IPS-15b (cell line): ENCODE measurements around the gene TYW1.
"Not testable (repeated sequence)": the region's sequence is repeated elsewhere in the genome, so short reads cannot be mapped to it uniquely, and the experiment has no call there.

Experiments
- H3K27me3 ChIP-seq: one replicate; pipeline ENCODE4 v1.6.1; 2013; ENCODE audit warnings: low read length; ENCODE audit not compliant: control insufficient read depth, insufficient read depth
- H3K36me3 ChIP-seq: one replicate; pipeline ENCODE4 v1.6.1; 2013; ENCODE audit warnings: low read length; ENCODE audit not compliant: control insufficient read depth, insufficient read depth
- H3K4me1 ChIP-seq: one replicate; pipeline ENCODE4 v1.6.1; 2013; ENCODE audit warnings: mild to moderate bottlenecking, low read length; ENCODE audit not compliant: control insufficient read depth, insufficient read depth
- H3K4me3 ChIP-seq: one replicate; pipeline ENCODE4 v1.5.1; 2013; ENCODE audit warnings: low read depth, low read length
- H3K9ac ChIP-seq: one replicate; pipeline ENCODE4 v1.6.1; 2013; ENCODE audit warnings: low read depth, mild to moderate bottlenecking, low read length
- H3K9me3 ChIP-seq: one replicate; pipeline ENCODE4 v1.6.1; 2013; ENCODE audit warnings: mild to moderate bottlenecking, low read length; ENCODE audit not compliant: control insufficient read depth, insufficient read depth

TYW1 gene

GRCh38 chr7:66996444-66997191 is at the start of gene TYW1:
Gene TYW1 (plus strand): TSS chr7:66996833. CDS start chr7:66996979, 146 bp downstream.
- Histone ChIP-seq H3K9ac (peak within 1 kb of the TSS; percentile 68), H3K4me3 (peak within 1 kb of the TSS; percentile 84)
- H3K36me3 ChIP-seq, H3K4me1 ChIP-seq, H3K9me3 ChIP-seq, H3K27me3 ChIP-seq: not testable (repeated sequence)

- Histone ChIP-seq H3K27me3 (no peaks in the 10 kb centered on the region), H3K36me3 (peaks cover 42% of the 10 kb centered on the region), H3K9ac (no peak overlapping the region), H3K4me1 (peaks cover 5% of the 10 kb centered on the region), H3K9me3 (no peaks in the 10 kb centered on the region), H3K4me3 (no peak overlapping the region)
Observed at GRCh38 chr7:66948480-66949109, 48.0 kb upstream of the TYW1 start.

GRCh38 chr7:66950311-66950710 is 46.3 kb upstream of the TYW1 start:
- Histone ChIP-seq H3K4me1 (peaks cover 5% of the 10 kb centered on the region), H3K27me3 (no peaks in the 10 kb centered on the region), H3K4me3 (no peak overlapping the region), H3K9ac (no peak overlapping the region), H3K9me3 (no peaks in the 10 kb centered on the region), H3K36me3 (peaks cover 37% of the 10 kb centered on the region)

DNA sequence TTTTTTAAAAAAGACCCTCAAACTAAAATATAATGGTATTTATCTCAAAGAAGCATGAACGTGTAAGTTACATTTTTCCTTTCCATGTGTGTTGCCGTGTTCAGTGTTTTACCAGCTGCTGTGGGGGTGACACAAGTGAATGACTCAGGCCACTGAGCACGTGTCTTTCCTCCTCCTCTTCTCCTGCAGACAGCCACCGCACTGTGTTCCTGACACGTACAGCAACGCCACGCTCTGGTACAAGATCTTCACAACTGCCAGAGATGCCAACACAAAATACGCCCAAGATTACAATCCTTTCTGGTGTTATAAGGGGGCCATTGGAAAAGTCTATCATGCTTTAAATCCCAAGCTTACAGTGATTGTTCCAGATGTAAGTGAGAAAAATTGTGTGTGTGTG is 45.9 kb upstream of the TYW1 start:
- no peak overlapping the region for H3K9ac ChIP-seq
- H3K4me1 ChIP-seq = peaks cover 5% of the 10 kb centered on the region
- no peak overlapping the region for H3K4me3 ChIP-seq
- H3K9me3 ChIP-seq = no peaks in the 10 kb centered on the region
- no peaks in the 10 kb centered on the region for H3K27me3 ChIP-seq
- H3K36me3 ChIP-seq = peaks cover 38% of the 10 kb centered on the region

GRCh38 chr7:66952343-66953043 is 44.1 kb upstream of the TYW1 start:
- Histone ChIP-seq H3K4me3 (no peak overlapping the region), H3K27me3 (no peaks in the 10 kb centered on the region), H3K9me3 (no peaks in the 10 kb centered on the region), H3K9ac (no peak overlapping the region), H3K4me1 (peaks cover 5% of the 10 kb centered on the region), H3K36me3 (peaks cover 39% of the 10 kb centered on the region)

DNA sequence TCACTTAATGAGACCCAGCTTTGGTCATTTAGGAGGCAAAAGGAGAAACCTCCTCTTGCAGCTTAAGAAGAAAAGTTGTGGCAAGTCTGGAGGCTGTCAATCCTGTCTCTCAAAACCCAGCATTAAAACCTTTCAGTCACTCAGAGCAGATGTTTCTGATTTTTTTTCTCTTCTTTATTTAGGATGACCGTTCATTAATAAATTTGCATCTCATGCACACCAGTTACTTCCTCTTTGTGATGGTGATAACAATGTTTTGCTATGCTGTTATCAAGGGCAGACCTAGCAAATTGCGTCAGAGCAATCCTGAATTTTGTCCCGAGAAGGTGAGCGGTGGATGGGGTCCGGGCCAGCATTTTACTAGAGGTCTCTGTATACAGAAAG is 43.6 kb upstream of the TYW1 start:
- Histone ChIP-seq H3K4me3 (no peak overlapping the region), H3K36me3 (peaks cover 35% of the 10 kb centered on the region), H3K9me3 (no peaks in the 10 kb centered on the region), H3K9ac (no peak overlapping the region), H3K27me3 (no peaks in the 10 kb centered on the region), H3K4me1 (peaks cover 5% of the 10 kb centered on the region)

DNA sequence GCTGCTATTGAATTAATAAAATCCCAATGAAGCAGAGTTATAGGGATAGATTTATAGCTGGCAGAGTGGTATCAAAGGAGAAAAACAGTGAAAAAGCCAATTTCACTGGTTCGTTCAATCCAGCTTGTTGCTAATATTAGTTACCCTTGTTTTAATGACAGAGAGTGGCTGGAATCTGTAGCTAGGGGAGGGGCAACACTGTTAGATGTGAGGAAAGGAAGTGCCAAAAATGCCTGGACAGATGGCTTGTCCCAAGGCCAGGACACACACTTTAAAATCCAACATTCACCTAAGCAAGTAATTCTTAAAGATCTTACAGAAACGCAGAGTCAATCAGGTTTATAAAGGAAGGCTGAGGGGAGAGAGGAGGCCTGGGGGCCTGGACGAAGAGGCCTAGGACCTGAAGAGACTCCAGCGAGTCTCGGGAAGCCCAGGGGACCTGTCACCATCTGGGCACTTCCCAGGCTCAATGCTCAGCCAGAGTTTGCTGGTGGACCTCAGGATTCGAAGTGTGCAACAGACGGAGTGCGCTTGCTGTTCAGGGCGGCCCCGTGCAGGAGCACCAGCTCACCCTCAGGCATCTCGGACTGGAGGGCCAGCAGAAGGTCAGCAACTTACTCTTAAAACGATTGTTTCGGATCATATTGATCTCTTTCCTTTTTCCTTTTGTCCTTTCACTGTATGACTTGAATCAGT is 38.9 kb upstream of the TYW1 start:
- no peak overlapping the region for H3K9ac ChIP-seq
- no peaks in the 10 kb centered on the region for H3K9me3 ChIP-seq
- no peaks in the 10 kb centered on the region for H3K27me3 ChIP-seq
- H3K4me1 ChIP-seq = peaks cover under 1% of the 10 kb centered on the region
- no peak overlapping the region for H3K4me3 ChIP-seq
- H3K36me3 ChIP-seq = peaks cover 14% of the 10 kb centered on the region

- no peak overlapping the region for H3K4me3 ChIP-seq
- H3K4me1 ChIP-seq = no peaks in the 10 kb centered on the region
- peaks cover 11% of the 10 kb centered on the region for H3K36me3 ChIP-seq
- no peak overlapping the region for H3K9ac ChIP-seq
- no peaks in the 10 kb centered on the region for H3K9me3 ChIP-seq
- no peaks in the 10 kb centered on the region for H3K27me3 ChIP-seq
Observed at GRCh38 chr7:66958538-66959350, 37.9 kb upstream of the TYW1 start.

DNA sequence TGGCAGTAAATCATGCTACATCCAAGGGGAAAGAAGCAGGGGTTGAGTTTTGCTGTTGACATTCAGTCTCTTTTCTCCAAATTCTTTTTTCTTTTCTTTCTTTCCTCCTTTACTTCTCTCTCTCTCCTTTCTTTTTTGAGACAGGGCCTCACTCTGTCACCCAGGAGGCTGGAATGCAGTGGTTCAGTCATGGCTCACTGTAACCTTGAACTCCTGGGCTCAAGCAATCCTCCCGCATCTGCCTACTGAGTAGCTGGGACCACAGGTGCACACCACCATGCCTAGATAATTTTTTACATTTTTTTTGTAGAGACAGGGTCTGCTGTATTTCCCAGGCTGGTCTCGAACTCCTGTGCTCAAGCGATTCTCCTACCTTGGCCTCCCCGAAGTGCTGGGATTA is 36.4 kb upstream of the TYW1 start:
- H3K9ac ChIP-seq = no peak overlapping the region
- peaks cover 11% of the 10 kb centered on the region for H3K36me3 ChIP-seq
- no peak overlapping the region for H3K4me3 ChIP-seq
- no peaks in the 10 kb centered on the region for H3K4me1 ChIP-seq
- no peaks in the 10 kb centered on the region for H3K9me3 ChIP-seq
- no peaks in the 10 kb centered on the region for H3K27me3 ChIP-seq

GRCh38 chr7:66961096-66961495 is 35.5 kb upstream of the TYW1 start:
- peaks cover 4% of the 10 kb centered on the region for H3K36me3 ChIP-seq
- no peaks in the 10 kb centered on the region for H3K4me1 ChIP-seq
- no peak overlapping the region for H3K9ac ChIP-seq
- no peak overlapping the region for H3K4me3 ChIP-seq
- no peaks in the 10 kb centered on the region for H3K27me3 ChIP-seq
- H3K9me3 ChIP-seq = no peaks in the 10 kb centered on the region

GRCh38 chr7:66964411-66964810 is 32.2 kb upstream of the TYW1 start:
- Histone ChIP-seq H3K36me3 (no peaks in the 10 kb centered on the region), H3K4me1 (no peaks in the 10 kb centered on the region), H3K9me3 (no peaks in the 10 kb centered on the region), H3K27me3 (no peaks in the 10 kb centered on the region), H3K4me3 (no peak overlapping the region), H3K9ac (no peak overlapping the region)
